Stimulated activated CD8-positive, alpha-beta memory T cell treated with anti-CD3 and anti-CD28 coated beads, Interleukin-7, amount 100 ng/mL, for 48 hours (primary cell): ENCODE results near the gene PAQR5.
"Not testable (repeated sequence)": the region's sequence is repeated elsewhere in the genome, so short reads cannot be mapped to it uniquely, and the experiment has no call there.

Experiments used
- DNase-seq, 2 donors: peaks; one replicate each; pipeline ENCODE4 v3.0.0-alpha.2; 2020; ENCODE audit warnings: low read depth in 1 of 2; ENCODE audit errors: extremely low read depth in 1 of 2

The PAQR5 gene

GRCh38 chr15:69415381-69415780 lies 116.7 kb downstream of the PAQR5 start:
- DNase-seq: no peak

DNA sequence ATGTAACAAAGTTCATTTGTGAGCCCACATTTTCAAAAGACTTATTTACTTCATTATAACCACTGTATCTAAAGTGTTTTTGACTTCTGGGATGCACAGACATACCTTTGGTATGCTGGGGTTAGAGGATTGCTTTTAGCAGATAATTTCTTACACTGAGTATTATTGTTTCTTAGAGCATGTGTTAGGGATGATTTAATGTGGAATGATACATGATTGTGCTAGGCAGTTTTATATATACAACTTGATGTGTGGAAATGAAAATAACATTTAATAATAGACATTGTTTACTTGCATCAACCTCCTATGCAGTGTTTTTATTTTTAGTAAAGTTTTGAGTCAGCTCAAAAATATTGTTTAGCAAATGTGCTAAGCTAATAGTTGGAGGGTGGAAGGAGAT lies 118.9 kb downstream of the PAQR5 start:
- DNase-seq: no peak

- DNase-seq: no peak
Observed at GRCh38 chr15:69421498-69421897, 122.8 kb downstream of the PAQR5 start.

DNA sequence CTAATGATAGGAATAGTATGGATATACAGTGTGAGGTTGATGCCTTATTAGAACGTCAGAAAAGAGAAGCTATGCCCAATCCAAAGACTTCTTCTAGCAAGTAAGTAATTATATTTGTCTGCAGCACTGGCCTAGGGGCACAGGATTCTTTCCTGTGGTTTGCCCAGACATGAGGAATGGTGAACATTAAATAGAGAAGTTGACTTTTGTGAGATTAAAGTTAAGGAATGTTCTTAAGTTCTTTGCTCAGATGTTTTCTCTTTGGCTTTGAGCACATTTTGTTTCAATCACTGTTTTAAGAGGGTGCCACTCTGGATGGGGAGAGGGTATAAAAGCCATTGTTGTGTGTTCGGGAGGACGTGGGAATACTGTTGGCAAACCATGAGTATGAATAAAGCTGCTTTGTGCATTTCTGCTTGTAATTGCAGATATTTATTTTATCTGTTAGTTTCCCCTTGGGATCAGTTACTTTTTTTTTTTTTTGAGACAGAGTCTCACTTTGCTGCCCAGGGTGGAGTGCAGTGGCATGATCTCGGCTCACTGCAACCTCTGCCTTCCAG lies 123.7 kb downstream of the PAQR5 start:
- no peak for DNase-seq

DNA sequence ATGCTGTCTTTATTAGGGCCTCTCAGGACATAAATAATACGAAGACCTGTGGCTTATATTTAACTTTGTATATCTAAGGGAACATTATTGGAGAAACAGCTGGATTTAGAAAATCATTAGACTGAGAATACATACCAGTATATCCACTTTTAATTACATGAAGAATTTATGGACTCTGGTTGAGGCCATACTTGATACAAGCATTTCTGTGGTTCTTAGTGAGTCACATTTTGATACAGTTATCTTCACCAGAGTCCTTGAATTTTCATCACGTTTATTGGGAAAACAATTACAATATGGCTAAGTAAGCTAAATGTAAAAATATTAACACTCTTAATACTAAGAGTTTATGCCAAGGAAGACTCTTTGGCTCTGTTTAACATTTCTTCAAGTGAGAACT lies 125.3 kb downstream of the PAQR5 start:
- DNase-seq: no peak

- no peak for DNase-seq
Observed at GRCh38 chr15:69424748-69425413, 126.2 kb downstream of the PAQR5 start.

- DNase-seq: no peak
Observed at GRCh38 chr15:69433831-69434230, 135.1 kb downstream of the PAQR5 start.

- DNase-seq: no peak
Observed at GRCh38 chr15:69434238-69434637, 135.5 kb downstream of the PAQR5 start.

DNA sequence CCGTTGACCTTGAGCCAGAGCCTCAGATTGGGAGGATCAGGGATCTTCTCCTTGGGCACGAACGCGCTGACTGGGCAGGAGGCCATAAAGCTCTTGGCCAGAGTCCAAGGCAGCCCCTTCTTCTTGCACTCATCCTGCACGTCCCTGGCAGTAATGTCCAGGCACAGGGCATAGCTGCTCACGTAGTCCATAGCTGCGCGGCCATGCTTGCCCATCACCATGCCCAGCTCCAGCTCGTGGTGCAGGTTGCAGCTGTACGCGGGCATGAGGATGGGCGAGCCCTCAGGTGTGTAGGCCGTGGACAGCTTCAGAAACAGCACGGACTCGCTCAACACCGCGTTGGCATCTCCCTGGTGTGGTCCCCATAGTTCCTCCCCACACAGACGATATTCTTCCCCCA lies 136.0 kb downstream of the PAQR5 start:
- no peak for DNase-seq

DNA sequence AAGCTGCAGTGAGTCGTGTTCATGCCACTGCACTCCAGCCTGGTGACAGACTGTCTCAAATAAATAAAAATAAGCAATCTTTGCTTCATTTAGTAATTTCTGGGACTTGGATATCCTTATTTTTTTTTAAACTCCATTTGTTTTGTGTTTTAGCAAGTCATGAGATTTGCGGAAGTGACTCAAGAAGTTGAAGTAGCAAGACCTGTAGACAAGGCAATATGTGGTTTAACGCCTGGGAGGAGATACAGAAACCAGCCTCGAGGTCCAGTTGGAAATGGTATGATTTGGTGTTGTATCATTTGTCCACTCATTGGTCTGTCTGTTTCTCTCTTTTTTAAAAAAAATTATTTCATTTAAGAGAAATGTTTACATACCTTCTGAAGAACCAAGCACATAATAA lies 137.3 kb downstream of the PAQR5 start:
- no peak for DNase-seq

DNA sequence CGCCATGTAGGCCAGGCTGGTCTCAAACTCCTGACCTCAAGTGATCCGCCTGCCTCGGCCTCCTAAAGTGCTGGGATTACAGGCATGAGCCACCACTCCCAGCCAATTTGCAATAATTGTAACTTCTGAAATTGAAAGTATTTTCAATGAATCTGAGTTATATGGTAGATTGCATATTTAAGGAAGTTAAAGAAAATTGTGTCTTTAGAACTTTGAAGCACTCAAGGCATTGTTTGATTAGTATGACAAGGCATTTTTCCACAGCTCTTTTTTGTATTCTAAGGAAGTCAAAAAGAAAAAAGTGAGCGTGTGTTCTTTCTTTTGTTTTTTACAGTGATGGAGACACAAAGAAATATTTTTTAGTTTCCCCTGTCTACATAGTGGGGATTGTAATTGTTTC lies 138.2 kb downstream of the PAQR5 start:
- DNase-seq: no peak

DNA sequence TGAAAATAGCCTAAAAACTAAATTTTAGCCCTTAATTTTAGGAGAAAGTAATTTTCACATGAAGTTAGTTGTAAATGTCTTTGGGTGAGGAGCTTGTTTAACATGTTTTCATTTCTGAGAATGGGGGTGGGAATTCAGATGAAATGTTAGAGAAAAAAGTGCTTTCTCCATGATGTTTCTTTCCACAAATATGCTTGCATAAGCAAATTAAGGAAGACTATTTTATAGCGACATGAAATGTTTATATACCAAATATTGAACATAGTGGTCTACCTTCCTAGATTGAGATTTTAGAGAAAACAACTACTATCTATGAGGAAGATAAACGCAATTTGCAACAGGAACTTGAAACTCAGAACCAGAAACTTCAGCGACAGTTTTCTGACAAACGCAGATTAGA lies 140.9 kb downstream of the PAQR5 start:
- DNase-seq: no peak

GRCh38 chr15:69443032-69443611 lies 144.4 kb downstream of the PAQR5 start:
- no peak for DNase-seq

GRCh38 chr15:69444686-69445085 lies 146.0 kb downstream of the PAQR5 start:
- DNase-seq: no peak

DNA sequence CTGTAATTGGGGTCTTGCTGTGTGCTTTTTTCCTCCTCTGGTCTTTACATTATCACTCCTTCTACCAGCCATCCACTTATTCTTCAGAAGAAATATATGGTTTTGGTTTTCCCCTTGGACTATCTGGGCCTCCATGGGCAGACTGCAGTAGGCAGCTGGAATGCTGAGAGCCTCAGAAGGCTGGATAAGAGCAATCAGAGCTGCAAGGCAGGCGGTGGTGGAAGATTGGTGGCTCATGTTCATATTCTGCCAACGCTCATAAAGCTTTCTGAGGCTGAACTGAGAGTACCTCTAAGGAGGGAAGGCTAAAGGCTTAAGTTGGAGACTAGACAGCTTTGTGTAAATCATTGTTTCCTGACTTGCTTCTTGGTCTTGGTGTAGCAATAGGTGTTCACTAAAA lies 148.2 kb downstream of the PAQR5 start:
- DNase-seq: no peak

GRCh38 chr15:69450221-69450620 lies 151.5 kb downstream of the PAQR5 start:
- not testable (repeated sequence) for DNase-seq

GRCh38 chr15:69450968-69451695 lies 152.4 kb downstream of the PAQR5 start:
- DNase-seq: no peak

DNA sequence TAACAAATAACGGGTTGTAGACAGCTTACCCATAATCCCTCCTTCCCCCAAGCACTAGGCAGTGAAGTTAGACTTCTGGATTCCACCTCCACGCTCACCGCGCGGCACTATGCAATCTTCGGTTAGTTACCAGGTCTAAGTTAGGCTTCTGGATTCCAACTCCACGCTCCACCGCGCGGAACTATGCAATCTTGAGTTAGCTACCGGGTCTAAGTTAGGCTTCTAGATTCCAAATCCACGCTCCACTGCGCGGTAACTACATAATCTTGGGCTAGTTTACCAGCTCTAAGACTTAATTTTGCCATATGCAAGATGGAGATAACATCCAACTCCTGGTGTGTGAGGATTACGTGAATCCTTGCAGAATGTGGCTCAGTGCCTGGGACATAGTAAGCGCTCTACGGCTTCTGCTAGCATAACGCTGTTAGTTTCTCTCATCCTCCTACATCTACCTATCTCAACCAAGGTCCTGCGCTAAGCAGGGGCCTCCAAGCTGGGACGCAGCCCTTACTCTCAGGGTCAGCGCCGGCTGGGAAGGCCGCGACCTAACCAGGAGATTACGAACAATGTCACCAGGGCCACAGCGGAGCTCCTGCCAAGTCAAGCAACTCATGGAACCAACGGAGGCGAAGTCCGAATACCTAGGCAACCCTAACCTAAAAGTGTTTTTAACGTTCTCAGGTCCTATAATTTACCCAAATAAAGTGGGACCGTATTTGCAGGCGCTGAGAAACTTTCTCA lies 153.4 kb downstream of the PAQR5 start:
- no peak for DNase-seq

- DNase-seq: peak; percentile 88 to 89
Observed at GRCh38 chr15:69452692-69453521, 154.2 kb downstream of the PAQR5 start, which contains the start of gene RPLP1. TSS of gene RPLP1 (plus strand) at chr15:69452818. CDS start at chr15:69452949, 131 bp downstream.

GRCh38 chr15:69454953-69455352 lies 156.2 kb downstream of the PAQR5 start:
- no peak for DNase-seq
